Fibroblast of peridontal ligament (primary cell): Measurements from ENCODE around the gene LGR5.

Experiments
- DNase-seq: peaks from one replicate; pipeline ENCODE4 v3.0.0-alpha.2; 2010; ENCODE audit errors: extremely low read depth

LGR5 gene

DNA sequence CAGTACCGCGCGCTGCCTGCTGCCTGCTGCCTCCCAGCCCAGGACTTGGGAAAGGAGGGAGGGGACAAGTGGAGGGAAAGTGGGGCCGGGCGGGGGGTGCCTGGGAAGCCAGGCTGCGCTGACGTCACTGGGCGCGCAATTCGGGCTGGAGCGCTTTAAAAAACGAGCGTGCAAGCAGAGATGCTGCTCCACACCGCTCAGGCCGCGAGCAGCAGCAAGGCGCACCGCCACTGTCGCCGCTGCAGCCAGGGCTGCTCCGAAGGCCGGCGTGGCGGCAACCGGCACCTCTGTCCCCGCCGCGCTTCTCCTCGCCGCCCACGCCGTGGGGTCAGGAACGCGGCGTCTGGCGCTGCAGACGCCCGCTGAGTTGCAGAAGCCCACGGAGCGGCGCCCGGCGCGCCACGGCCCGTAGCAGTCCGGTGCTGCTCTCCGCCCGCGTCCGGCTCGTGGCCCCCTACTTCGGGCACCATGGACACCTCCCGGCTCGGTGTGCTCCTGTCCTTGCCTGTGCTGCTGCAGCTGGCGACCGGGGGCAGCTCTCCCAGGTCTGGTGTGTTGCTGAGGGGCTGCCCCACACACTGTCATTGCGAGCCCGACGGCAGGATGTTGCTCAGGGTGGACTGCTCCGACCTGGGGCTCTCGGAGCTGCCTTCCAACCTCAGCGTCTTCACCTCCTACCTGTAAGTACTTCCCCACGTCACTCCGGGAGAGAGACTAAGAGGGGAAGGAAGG, at the start of gene LGR5:
LGR5 (plus strand) TSS at position 186 of the 732 bp plus-strand sequence; CDS start at position 469, 283 bp downstream.
- DNase-seq = peak; percentile 16

DNA sequence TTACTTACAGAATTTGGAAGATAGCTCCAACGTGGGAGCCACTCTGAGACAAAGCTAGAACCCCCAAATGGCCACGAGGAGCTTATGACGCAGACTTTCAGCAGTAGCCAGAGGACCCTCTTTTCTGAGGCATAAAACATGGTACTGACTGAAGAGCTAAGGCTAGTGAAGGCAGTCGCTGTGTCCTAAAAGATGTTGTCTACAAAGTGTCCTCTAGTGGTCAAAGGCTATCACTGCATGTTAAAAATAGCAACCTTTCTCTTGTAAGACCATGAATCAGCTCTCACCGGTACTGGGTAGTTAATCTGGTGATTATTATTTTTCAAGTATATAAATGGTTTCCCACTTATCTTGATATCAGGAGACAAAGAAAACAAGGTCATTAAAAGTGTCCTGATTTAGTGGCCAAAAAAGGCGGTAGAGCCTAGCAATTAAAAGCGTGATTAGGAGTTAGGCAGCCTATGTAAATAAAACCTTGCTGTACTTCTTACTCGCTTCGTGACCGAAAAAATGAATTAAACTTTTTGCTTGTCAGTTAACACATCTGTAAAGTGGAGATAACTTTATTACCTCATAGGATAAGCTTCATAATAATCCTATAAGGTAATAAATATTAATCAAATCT, 47.0 kb upstream of the LGR5 start:
- peak; percentile 75 for DNase-seq

DNA sequence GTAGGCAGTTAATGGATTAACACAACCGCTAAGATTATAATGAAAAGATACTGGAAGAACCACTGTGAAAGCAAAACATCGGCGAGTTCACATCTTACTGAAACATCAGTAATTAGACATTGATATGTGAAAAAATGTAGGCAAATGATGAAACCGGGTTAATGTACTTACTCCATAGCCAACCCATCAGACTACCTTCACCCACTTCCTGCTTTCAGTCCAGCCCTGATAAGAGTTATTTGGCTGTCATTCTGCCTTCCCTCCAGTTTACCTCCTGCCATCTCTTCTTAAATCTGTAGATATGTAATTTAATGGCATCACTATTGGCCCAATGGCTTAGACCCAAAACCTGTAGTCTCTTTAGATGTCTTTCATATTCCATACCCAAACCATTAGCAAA, 46.0 kb upstream of the LGR5 start:
- no peak for DNase-seq

GRCh38 chr12:71397433-71397954, 42.1 kb upstream of the LGR5 start:
- DNase-seq = peak; percentile 24

DNA sequence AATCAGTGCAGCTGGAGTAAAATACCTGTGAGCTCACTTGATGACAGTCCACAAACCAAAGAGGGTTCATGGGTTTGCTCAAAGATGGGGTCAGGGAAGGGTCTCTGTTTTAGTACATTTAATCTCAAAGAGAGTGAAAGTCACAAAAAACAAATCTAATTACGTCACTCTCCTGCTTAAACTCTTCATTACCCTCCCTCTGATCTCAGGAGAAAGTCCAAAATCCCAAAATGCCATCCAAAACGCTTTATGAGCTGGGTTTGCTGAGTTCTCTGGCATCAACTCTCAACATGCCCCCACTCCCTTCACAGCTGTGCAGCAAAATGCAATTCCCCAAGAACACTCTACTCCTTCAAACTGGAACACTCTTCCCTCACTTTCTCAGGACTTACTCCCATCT, 40.4 kb upstream of the LGR5 start:
- no peak for DNase-seq

DNA sequence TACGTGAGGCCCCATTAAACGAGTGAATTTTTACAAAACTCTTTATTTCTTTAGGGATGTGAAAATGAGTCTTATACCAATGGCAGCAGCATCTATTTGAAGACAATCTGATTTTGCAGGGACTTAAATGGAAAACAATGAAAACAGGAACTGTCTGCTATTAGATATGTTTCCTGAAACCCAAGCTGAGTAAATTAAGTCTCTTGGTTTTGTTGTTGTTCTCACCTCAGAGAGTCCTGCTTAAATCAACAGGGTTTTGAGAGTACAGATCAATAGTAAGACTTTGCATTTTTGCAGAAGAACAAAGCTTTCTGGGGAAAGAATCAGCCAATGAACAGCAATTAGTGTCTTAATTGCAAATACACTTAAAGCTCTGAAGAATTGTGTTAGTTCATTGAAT, 39.1 kb upstream of the LGR5 start:
- DNase-seq = no peak

DNA sequence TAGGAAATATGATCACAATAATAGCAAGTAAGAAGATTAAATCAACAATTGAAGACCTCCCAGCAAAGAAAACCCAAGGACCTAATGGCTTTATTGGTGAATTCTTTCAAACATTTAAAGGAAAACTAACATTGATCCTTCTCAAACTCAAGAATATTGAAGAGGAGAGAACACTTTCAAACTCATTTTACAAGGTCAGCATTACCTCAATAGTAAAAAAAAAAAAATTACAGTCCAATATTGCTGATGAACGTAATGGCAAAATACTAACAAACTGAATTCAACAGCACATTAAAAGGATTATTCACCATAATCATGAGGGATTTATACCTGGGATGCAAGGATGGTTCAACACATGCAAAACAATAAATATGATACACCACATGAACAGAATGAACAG, 33.7 kb upstream of the LGR5 start:
- no peak for DNase-seq

DNA sequence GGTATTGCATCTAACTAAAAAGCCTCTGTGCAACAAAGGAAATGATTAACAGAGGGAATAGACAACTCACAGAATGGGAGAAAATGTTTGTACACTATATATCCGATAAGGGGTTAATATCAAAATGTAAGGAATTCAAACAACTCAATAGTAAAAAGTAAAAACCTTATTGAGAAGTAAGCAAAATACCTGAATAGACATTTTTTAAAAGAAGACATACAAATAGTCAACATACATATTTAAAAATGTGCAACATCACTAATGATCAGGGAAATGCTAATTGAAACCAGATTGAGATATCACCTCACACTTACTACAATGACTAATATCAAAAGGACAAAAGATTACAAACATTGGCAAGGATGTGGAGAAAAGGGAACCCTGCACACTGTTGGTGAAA, 31.9 kb upstream of the LGR5 start:
- no peak for DNase-seq

GRCh38 chr12:71410844-71411243, 28.8 kb upstream of the LGR5 start:
- no peak for DNase-seq

- no peak for DNase-seq
These were observed 28.0 kb upstream of the LGR5 start for GRCh38 chr12:71411635-71412034.

DNA sequence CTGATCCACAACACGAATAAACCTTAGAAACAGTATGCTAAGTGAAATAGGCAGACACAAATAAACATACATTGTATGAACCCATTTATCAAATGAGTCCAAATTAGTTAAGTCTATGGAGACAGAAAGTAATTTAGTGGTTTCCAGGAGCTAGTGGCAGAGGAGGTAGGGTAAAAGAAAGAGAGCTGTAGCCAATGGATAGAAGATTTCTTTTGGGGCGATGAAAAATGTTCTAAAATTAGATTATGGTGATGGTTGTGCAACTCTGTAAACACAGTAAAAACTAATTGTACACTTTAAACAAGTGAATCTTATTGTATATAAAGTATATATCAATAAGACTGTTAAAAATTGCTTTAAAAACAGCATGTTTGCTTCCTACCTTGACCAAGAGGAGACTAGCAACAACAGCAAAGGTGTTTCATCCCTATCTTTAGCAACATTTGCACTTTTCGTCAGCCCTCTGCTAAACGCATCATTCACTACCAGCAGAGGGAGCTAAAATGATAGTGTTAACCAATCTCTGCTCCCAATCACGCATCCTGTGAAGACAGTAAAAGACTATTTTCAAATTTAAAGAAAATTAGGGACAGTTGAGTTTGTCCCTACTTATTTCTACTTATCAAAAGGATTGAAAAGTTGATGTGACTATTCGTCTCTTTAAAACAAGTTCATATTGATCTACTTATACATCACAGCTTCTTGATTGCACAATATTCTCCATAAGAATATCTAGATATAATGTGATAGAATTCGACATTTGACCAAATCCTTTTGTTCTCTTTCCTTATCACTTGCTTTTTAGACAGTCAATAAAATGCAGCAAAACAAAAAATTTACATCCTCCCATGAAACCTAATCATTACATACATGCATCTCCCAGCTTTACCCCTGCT, 24.0 kb upstream of the LGR5 start:
- peak; percentile 77 for DNase-seq

DNA sequence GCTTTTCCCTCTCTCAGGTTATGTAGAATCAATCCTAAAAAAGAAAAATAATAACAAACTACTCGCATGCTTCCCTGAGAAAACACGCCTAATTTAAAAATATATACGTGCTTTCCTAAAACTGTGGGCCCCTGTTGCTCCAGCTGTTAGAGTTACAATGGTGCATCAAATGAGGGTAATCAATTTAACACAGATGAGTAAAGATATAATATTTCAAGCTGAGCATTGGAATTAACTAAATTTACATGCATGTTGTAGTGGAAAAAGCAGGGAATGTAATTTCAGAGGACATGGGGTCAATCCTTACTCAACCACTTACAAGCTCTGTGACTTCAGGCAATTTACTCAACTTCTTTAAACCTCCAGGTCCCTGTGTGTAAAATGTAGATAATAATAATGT, 22.4 kb upstream of the LGR5 start:
- no peak for DNase-seq

- DNase-seq = no peak
These were observed 18.7 kb upstream of the LGR5 start for GRCh38 chr12:71420775-71421406.

- DNase-seq = no peak
These were observed 13.9 kb upstream of the LGR5 start for GRCh38 chr12:71425568-71426299.

DNA sequence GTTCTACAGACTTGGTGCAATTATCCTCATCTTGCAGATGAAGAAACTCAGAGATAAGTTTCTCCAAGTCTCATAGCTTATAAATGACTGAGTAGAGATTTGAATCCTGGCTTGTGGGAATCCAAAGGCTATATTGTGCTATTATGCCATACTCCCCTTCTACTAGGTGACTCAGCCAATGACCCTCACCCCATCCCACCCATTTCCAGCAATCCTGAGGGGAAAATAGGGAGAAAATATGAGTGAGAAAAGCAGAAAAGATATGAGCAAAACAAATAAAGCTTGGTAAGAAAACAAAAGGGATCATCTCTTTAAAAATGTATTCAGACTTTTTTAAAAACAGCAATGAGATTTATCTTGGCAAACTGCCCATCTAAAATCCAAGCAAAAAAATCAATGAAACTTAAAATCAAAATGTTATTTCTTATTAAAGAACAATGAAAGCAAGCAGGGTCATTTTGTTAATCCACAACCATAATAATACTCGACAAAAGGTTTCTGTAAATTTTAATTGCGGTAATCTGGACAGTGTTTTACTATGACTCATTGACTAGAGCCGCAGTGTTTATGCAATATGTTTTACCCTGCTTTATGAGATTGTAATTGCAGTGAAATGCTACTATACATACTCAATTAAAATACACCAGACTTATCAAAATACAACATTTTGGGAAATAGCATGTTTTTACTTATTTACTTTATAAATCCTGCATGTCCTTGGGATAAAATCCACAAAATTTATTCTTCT, 13.1 kb upstream of the LGR5 start:
- DNase-seq = peak; percentile 36

DNA sequence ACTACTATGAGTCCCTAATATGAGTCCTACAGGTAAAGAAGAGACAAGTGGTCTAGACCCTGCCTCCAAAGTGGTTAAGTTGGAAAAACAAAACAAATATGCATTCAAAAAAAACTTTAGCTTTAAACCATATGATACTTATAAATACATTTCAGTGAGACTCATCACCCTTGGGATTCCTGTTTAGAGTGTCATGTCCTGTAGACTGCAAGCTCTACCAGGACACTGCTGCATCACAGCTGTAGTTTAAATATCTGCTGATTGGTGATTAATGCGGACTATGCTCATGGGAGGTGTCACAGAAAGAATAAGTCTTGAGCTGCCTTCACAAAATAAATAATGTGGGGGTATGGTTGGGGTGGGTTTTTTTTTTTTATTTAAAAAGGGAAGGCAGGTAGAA, 8.8 kb upstream of the LGR5 start:
- DNase-seq = no peak

GRCh38 chr12:71431991-71432390, 7.6 kb upstream of the LGR5 start:
- DNase-seq = no peak

GRCh38 chr12:71432936-71433335, 6.7 kb upstream of the LGR5 start:
- DNase-seq = no peak

DNA sequence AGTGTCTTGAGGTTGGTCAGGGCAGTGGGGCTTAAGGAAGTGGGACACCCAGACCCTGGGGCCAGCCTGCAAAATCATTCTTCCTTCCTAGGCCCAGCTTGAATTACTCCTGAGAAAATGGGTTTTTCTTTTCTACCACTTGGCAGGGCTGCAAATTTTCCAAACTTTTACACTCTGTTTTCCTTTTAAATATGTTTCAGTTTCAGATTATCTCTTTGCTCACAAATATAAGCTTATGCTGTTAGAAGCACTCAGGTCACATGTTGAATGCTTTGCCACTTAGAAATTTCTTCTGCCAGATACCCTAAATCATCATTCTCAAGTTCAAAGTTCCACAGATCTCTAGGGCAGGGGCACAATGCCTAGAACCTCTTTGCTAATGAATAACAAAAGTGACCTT, 2.9 kb upstream of the LGR5 start:
- no peak for DNase-seq

DNA sequence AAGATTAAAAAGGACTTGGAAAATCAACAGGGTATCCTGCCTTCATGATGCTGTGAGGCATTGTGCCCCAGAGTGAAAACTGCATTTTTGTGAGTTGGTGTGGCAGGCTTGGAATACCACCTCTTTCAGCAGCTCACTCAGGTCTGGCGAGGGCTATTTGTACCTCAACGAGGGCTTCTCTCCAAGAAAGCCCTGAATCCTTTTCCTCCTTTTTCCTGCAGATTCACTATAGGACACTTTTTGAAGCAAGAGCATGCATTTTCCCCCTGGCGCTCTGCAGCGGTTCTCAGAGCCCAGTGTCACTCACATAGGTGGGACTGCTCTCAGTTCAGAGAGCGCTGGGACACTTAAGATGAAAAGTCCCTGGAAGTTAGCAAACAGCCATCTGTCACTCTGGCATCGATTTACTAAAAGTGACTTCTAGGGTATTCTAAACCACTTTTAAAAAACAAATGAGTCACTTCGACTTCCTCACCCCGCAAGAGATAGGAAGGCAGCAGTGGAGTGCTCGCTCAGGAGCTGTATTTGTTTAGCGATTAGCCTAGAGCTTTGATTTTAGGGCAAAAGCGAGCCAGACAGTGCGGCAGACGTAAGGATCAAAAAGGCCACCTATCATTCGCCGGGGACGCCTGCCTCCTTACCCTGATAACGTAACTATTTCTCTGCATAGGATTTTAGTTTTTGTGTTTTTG, 782 bp upstream of the LGR5 start:
- DNase-seq = peak; percentile 22
